Measurements from ENCODE around the gene TRAPPC12. TPM values are rescaled to one million over a fixed set of nuclear protein-coding genes. Genes with fewer than 3 reads are reported as not detected.

TRAPPC12 gene
- total RNA-seq, 4 donors from 2014 or later, result 78.2 to 341 (median 183) TPM

GRCh38 chr2:3414133-3414860, 34.8 kb downstream of the TRAPPC12 start:
- H3K36me3 ChIP-seq, result peaks cover 0 to 7% (median 0%) of the 10 kb centered on the region in 4 donors
- H3K9me3 ChIP-seq, result no peaks in the 10 kb centered on the region
- TF ChIP-seq POLR2A (IDR thresholded peaks at IDR 0.05), result no peak
- TF ChIP-seq POLR2AphosphoS5 (IDR thresholded peaks at IDR 0.05), result no peak
- TF ChIP-seq EP300 (IDR thresholded peaks at IDR 0.05; ENCODE audit: low read depth), result no peak
- TF ChIP-seq, protein P1, sequence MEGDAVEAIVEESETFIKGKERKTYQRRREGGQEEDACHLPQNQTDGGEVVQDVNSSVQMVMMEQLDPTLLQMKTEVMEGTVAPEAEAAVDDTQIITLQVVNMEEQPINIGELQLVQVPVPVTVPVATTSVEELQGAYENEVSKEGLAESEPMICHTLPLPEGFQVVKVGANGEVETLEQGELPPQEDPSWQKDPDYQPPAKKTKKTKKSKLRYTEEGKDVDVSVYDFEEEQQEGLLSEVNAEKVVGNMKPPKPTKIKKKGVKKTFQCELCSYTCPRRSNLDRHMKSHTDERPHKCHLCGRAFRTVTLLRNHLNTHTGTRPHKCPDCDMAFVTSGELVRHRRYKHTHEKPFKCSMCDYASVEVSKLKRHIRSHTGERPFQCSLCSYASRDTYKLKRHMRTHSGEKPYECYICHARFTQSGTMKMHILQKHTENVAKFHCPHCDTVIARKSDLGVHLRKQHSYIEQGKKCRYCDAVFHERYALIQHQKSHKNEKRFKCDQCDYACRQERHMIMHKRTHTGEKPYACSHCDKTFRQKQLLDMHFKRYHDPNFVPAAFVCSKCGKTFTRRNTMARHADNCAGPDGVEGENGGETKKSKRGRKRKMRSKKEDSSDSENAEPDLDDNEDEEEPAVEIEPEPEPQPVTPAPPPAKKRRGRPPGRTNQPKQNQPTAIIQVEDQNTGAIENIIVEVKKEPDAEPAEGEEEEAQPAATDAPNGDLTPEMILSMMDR (IDR thresholded peaks at IDR 0.05), result no peak
- intact Hi-C loops (cut with DNase I; ENCODE audit: low total_unique reads), result no loop called here
- H3K27me3 ChIP-seq, result no peaks in the 10 kb centered on the region
- no peaks in the 10 kb centered on the region for H3K4me1 ChIP-seq
- no peak for DNase-seq
- in situ Hi-C loops (cut with MboI; ENCODE audit: low pct_ligation_motif_present in 1 of 4, low pct_unique_long_range_greater_than_20kb in 1 of 4, low sequenced_read_pairs in 3 of 4), result no loop called here
- 91 to 97% methylated on average over 6 to 25 of the region's 25 CpGs for WGBS, 2 donors (ENCODE audit: low coverage in 1 of 2)
- no peak overlapping the region for H3K27ac ChIP-seq
- H3K4me3 ChIP-seq, result no peak overlapping the region

- in situ Hi-C loops (cut with MboI; ENCODE audit: low pct_ligation_motif_present in 1 of 4, low pct_unique_long_range_greater_than_20kb in 1 of 4, low sequenced_read_pairs in 3 of 4) (no loop called here), intact Hi-C loops (cut with DNase I; ENCODE audit: low total_unique reads) (no loop called here)
- Histone ChIP-seq H3K27me3 (no peaks in the 10 kb centered on the region), H3K36me3 (peaks cover 0 to 15% (median 0%) of the 10 kb centered on the region in 4 donors), H3K4me3 (no peak overlapping the region), H3K9me3 (no peaks in the 10 kb centered on the region), H3K4me1 (no peaks in the 10 kb centered on the region), H3K27ac (no peak overlapping the region)
- 90 to 100% methylated on average over 1 to 11 of the region's 11 CpGs for WGBS, 2 donors (ENCODE audit: low coverage in 1 of 2)
- no peak for DNase-seq
- TF ChIP-seq POLR2AphosphoS5 (IDR thresholded peaks at IDR 0.05), result no peak
- no peak for TF ChIP-seq POLR2A (IDR thresholded peaks at IDR 0.05)
- TF ChIP-seq, protein P1 (IDR thresholded peaks at IDR 0.05), result no peak
- TF ChIP-seq EP300 (IDR thresholded peaks at IDR 0.05; ENCODE audit: low read depth), result no peak
Observed at GRCh38 chr2:3418766-3419404, 39.4 kb downstream of the TRAPPC12 start.

GRCh38 chr2:3420076-3420768, 40.7 kb downstream of the TRAPPC12 start:
- TF ChIP-seq, protein P1 (IDR thresholded peaks at IDR 0.05), result no peak
- TF ChIP-seq EP300 (IDR thresholded peaks at IDR 0.05; ENCODE audit: low read depth) (no peak), POLR2A (IDR thresholded peaks at IDR 0.05) (no peak), POLR2AphosphoS5 (IDR thresholded peaks at IDR 0.05) (no peak)
- intact Hi-C loops (cut with DNase I; ENCODE audit: low total_unique reads) (loop anchor here (10.0 kb wide), 1 partner anchor 235 kb away; the partner anchor contains the start of gene ALLC), in situ Hi-C loops (cut with MboI; ENCODE audit: low pct_ligation_motif_present in 1 of 4, low pct_unique_long_range_greater_than_20kb in 1 of 4, low sequenced_read_pairs in 3 of 4) (no loop called here)
- H3K27ac ChIP-seq, result no peak overlapping the region
- no peak for DNase-seq
- H3K9me3 ChIP-seq, result no peaks in the 10 kb centered on the region
- no peak overlapping the region for H3K4me3 ChIP-seq
- H3K27me3 ChIP-seq, result no peaks in the 10 kb centered on the region
- WGBS, 2 donors (ENCODE audit: low coverage in 1 of 2), result 90 to 92% methylated on average over 4 to 13 of the region's 13 CpGs
- H3K4me1 ChIP-seq, result no peaks in the 10 kb centered on the region
- H3K36me3 ChIP-seq, result peaks cover 0 to 10% (median 4%) of the 10 kb centered on the region in 4 donors

Data from transverse colon (tissue), 4 donors.